Liver (tissue), 3 donors: ENCODE data around the gene HIC2.
"Not testable (repeated sequence)": the region's sequence is repeated elsewhere in the genome, so short reads cannot be mapped to it uniquely, and the experiment has no call there.

ENCODE experiments used
- ATF3 ChIP-seq: IDR thresholded peaks from 2 replicates; pipeline ENCODE4 v1.6.1; 2016; ENCODE audit warnings: antibody characterized with exemption
- CTCF ChIP-seq: fragments of 150-350 bp; IDR thresholded peaks from 2 replicates; pipeline ENCODE4 v1.5.1; 2017; ENCODE audit warnings: improper control_type of control experiment, low read depth, low read length; ENCODE audit not compliant: missing input control
- MAX ChIP-seq: IDR thresholded peaks from 2 replicates; pipeline ENCODE4 v1.6.1; 2016; ENCODE audit warnings: antibody characterized with exemption
- NR2F2 ChIP-seq: IDR thresholded peaks from 2 replicates; pipeline ENCODE4 v1.6.1; 2016; ENCODE audit warnings: antibody characterized with exemption
- RXRA ChIP-seq, 2 donors: IDR thresholded peaks; 2 replicates each; pipeline ENCODE4 v1.6.1; 2017 to 2018; ENCODE audit warnings: antibody characterized with exemption in 2 of 2, mild to moderate bottlenecking in 1 of 2
- donor health status: healthy.
- donor health status: healthy.

GRCh38 chr22:21420180-21420763, 3.1 kb downstream of the HIC2 start:
- TF ChIP-seq CTCF; ATF3; NR2F2; RXRA (IDR thresholded peaks at IDR 0.05); MAX: not testable (repeated sequence)
